ENCODE measurements around the gene C1S.

- TF ChIP-seq RCOR1 (IDR thresholded peaks at IDR 0.05; ENCODE audit: insufficient replicate concordance, low read length) (no peak), SMC3 (IDR thresholded peaks at IDR 0.05; ENCODE audit: low read depth, low read length) (no peak), POLR2A (IDR thresholded peaks at IDR 0.05; ENCODE audit: low read depth, low read length) (no peak), CTCF (conservative IDR thresholded peaks at IDR 0.05; ENCODE audit: low read depth, low read length) (no peak), CHD1 (IDR thresholded peaks at IDR 0.05; ENCODE audit: low read depth, low read length) (no peak), RAD21 (IDR thresholded peaks at IDR 0.05; ENCODE audit: low read length) (no peak), ELK1 (IDR thresholded peaks at IDR 0.05; ENCODE audit: borderline replicate concordance, low read depth, low read length) (no peak), RFX5 (IDR thresholded peaks at IDR 0.05; ENCODE audit: low read depth, low read length) (no peak), CEBPB (IDR thresholded peaks at IDR 0.05; ENCODE audit: low read depth, low read length) (no peak), BHLHE40 (IDR thresholded peaks at IDR 0.05; ENCODE audit: low read depth, low read length) (no peak), NFE2L2 (IDR thresholded peaks at IDR 0.05; ENCODE audit: low read depth, low read length) (no peak), USF2 (IDR thresholded peaks at IDR 0.05; ENCODE audit: low read depth, low read length) (no peak), MAFK (IDR thresholded peaks at IDR 0.05; ENCODE audit: low read depth, low read length) (no peak), MXI1 (IDR thresholded peaks at IDR 0.05; ENCODE audit: borderline replicate concordance, low read depth, low read length) (no peak)
These were observed 33.7 kb upstream of the C1S start for GRCh38 chr12:7026854-7027253.

All from IMR-90 (cell line).